Prostate gland (tissue), 2 donors: ENCODE data around the gene NFATC1.

ENCODE experiments used
- CTCF ChIP-seq, 4 experiments: fragments of 200-600 bp in 2 of 4; fragments of 450-650 bp in 2 of 4; sonication (generic) in 2 of 4; IDR thresholded peaks; 1 replicate in 3 of 4; 2 replicates in 1 of 4; pipeline ENCODE4 v1.5.1; 2016 to 2019; ENCODE audit warnings: antibody characterized with exemption in 4 of 4, mild to moderate bottlenecking in 2 of 4, moderate library complexity in 2 of 4
- POLR2A ChIP-seq: fragments of 450-650 bp; IDR thresholded peaks from one replicate; pipeline ENCODE4 v1.6.1; 2016; ENCODE audit warnings: antibody characterized with exemption, mild to moderate bottlenecking

- TF ChIP-seq POLR2A (no peak), CTCF (IDR thresholded peaks at IDR 0.05) (no peak)
Measured at GRCh38 chr18:79548077-79548450, 152.3 kb downstream of the NFATC1 start.
